Cerebellar cortex (tissue), 1 donor: Measurements from ENCODE around the gene SPRY4.
"Not testable (repeated sequence)": the region's sequence is repeated elsewhere in the genome, so short reads cannot be mapped to it uniquely, and the experiment has no call there.

Experiments
- DNase-seq: peaks from one replicate; pipeline ENCODE4 v3.0.0-alpha.2; 2015; ENCODE audit warnings: low spot score

SPRY4 gene, protein sequence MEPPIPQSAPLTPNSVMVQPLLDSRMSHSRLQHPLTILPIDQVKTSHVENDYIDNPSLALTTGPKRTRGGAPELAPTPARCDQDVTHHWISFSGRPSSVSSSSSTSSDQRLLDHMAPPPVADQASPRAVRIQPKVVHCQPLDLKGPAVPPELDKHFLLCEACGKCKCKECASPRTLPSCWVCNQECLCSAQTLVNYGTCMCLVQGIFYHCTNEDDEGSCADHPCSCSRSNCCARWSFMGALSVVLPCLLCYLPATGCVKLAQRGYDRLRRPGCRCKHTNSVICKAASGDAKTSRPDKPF

DNA sequence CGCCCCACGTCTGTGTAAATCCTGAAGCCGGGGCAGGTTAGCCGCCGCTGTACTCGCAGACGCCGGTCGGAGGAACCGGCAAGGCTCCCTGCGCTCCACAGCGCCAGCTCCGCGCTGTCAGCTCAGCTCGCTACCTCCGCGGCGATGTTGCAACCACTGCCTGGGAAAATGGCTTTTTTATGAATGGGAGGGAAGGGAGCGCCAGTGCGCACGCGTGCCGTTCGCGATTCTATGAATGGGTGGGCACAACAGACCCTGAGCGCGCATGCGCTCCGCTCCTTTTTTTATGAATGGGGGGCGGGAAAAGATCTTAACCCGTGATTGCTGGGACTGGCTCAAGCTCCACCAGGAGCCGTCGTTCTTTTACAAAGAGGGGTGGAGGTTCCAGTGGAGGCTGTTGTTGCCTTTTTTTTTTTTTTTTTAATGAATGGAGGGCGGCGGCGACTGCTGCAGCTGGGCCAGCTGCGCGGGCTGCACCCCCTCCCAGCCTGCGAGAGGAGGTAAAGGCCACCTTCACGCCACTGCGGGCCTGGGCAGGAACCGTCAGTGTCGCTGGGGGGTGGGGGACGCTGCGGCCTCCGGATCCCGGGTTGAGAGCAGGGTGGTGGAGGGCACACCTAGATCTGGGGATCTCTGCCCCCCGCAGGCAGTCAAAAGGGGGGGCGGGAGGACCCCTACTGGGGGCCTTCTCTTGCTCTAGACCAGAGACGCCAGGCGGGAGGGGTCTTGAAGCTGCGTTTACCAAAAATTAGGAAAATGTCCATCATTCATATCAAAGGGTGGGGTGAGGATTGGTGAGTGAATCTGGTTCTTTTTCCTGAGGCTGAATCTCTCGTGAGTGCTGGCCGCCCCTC lies at the start of gene SPRY4:
Gene SPRY4, minus strand, starts transcription at position 151 of the 854 bp plus-strand sequence. CDS start 9,913 bp downstream, outside the sequence.
- DNase-seq, result peak; percentile 98

DNA sequence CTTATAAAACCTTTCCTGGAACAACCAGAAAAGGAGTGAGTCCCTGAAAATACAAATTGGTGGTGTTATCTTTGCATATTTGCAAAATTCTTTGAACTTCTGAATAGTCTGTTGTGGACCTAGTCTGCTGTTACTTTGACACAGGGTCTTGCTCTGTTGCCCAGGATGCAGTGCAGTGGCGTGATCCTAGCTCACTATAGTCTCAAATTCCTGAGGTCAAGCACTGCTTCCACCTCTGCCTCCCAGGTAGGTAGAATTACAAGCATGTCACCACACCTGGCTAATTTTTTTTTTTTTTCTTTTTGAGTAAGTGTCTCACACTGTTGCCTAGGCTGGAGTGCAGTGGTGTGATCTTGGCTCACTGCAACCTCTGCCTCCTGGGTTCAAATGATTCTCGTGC lies 43.7 kb upstream of the SPRY4 start:
- DNase-seq, result no peak

DNA sequence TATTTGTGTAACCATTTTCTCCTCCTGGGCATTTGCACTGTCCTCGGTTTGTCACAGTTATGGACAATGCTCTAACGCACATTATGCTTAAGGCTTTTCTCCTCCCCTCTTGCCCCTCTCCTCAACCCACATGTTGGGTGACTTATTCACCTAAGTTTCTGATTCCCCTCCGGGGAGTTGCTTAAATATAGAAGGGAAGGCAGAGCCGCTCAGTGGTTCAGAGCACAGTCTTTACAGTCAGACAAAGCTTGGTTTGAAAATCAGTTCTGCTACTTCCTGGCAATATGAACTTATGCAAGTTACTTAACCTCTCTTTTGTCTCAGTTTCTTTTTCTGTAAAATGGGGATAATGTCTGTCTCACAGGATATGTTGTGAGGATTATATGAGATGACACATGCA lies 41.2 kb upstream of the SPRY4 start:
- DNase-seq, result no peak

DNA sequence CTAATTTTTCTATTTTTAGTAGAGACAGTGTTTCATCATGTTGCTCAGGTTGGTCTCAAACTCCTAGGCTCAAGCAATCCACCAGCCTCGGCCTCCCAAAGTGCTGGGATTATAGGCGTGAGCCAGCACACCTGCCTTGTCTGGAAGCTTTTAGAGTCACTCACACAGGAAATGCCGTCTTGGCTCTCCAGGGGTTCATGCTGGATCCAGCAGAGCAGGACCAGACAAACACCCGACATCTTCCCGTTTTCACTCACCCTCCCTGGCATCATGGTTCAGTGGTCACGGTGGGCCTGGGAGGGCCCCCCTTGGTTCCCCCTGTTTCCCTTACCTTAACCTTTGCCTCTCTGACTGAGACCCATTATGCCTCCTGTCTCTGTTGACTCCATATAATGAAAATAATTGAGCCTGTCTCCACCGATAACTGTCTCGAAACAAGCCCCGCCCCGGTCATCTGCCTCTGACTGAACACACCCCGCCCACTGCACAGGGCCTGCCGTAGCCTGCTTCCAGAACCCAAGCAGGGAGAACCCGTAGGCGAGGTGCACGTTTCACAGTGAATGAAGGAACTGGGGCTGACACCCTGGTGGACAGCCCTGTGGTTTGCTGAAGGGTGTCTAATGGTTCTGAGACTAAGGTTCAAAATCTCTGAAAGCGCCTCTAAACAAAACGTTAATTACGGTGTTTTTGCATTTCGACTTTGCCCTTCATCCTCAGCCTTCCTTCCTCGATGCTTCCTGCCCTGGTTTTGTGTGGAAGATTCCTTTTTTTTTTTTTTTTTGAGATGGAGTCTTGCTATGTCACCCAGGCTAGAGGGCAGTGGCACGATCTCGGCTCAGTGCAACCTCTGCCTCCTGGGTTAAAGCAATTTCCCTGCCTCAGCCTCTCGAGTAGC lies 39.7 kb upstream of the SPRY4 start:
- DNase-seq, result peak; percentile 93

DNA sequence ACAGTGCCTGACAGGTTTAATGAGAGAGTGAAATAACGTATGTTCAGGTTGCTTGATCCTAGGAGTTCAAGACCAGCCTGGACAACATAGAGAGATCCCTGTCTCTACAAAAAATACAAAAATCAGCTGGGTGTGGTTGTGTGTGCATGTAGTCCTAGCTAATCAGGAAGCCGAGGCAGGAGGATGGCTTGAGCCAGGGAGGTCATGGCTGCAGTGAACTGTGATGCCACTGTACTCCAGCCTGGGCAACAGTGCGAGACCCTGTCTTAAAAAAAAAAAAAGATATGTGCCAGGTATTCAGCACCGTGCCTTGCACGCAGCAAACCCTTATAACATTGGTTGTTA lies 38.8 kb upstream of the SPRY4 start:
- no peak for DNase-seq

DNA sequence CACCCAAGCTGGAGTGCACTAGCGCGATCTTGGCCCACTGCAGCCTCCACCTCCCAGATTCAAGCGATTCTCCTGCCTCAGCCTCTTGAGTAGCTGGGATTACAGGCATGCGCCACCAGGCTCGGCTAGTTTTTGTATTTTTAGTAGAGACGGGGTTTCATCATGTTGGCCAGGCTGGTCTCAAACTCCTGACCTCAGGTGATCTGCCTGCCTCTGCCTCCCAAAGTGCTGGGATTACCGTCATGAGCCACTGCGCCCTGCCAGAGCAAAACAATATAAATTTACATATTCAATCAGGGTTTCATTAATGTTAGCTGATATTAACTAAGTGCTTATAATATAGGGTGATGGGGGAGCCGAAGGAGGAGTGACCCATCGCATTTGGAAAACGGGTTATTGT lies 37.4 kb upstream of the SPRY4 start:
- DNase-seq, result not testable (repeated sequence)

DNA sequence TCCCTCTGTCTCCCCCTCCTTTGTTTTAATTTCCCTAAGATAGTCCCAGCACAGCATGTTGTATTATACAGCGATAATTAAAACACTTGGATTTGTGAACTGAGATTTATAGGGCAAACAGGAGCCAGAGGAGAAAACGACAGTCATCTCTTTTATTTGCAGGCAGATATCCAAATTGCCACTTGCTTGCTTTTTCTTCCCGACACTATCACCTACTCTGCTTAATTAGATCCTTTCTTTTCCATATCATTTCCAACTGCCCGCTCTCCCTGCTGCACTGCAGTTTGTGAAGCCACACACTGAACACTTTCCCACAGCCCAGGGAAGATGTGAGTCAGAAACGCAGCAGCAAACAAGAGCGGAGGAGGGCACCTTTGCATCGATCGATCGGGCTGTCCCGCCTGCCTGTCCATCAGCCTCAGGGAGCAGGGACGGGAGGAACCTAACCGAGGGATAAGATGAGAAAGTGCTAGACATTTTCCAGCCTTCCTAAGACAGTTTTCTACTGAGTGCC lies 35.8 kb upstream of the SPRY4 start:
- DNase-seq, result peak; percentile 43

DNA sequence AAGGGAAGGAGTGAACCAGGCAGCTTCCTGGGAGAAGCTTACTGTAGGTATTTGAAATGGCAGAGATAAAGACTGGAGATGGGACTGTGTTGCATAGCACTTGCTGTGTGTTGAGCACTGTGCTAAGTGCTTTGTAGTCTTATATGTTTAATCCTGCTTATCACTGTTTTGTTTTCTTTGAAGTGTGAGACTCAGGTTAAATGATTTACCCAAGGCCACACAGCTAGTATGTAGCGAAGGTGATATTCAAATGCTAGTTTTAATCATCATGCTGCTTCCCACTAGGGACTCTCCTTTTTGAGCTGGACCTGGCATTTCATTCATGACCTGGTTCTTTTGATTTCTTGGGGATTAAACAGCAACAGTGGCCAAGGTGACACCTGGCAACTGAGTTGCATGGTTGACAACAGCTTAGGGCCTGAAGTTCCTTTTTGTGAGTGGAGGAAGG lies 35.3 kb upstream of the SPRY4 start:
- peak; percentile 17 for DNase-seq

DNA sequence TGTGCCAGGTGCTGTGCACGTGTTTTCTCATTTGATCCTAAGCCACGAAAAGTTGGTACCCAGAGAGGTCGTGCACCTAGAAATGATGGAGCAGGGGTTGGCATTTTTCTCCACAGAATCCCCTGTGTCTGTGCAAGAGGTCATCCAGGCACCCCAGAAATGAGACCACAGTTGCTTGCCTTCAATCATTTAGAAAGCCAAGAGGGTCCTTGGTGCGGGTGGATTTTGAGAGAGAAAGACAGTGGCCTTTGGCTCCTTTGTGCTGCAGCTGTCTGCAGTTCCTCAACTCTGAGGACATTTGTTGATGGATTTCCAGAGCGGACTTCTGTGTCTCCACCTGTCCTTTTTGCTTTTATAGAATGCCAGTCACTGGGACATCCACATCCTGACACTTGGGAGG lies 33.8 kb upstream of the SPRY4 start:
- DNase-seq, result no peak

DNA sequence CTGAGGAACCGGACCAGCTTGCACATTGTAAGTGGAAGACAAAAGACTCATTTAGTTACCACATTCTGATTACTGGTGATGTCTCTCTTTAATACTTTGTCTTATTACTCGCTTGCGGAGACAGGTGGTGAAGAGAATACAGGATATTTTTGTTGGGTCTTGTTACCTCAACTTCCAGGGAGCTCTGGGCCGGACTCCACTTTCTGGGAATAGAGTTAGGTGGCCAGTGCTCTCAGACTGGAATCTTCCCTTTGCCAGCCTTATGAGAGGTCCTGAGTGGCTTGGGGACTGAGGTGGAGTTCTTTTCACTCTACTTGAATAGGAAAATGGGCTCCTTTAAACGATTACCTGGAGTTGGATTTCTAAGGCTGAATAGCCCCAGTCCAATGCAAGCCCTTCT lies 33.3 kb upstream of the SPRY4 start:
- DNase-seq, result peak; percentile 34

DNA sequence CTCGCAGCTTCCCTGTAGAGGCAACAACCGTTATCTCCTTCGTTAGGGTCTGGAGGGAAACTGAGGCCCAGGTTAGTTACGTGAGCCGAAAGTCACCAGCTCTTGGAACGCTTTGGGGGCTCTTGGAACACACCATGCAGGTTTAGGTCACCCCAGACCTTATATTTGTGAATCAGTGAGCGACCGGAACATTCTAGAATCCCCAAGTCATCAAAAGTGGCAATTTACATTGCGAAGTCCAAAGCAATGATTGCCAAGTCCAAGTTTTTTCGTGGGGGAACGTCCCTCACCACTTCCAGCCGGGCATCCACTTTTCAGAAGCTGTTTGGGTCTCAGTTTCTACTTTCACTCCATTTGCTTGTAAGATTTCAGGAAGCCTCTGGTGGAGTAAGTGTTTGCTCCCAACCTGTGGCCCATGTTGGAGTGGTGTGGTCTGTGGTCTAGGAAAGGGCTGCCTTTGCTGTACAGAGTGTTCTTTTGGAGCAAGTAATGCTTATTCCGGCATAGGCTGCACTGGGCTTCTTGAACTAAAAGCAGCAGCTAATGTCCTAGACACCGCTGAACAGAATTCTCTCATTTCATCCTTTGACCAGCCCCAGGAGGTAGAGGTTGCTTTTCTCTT lies 32.8 kb upstream of the SPRY4 start:
- peak; percentile 51 for DNase-seq

DNA sequence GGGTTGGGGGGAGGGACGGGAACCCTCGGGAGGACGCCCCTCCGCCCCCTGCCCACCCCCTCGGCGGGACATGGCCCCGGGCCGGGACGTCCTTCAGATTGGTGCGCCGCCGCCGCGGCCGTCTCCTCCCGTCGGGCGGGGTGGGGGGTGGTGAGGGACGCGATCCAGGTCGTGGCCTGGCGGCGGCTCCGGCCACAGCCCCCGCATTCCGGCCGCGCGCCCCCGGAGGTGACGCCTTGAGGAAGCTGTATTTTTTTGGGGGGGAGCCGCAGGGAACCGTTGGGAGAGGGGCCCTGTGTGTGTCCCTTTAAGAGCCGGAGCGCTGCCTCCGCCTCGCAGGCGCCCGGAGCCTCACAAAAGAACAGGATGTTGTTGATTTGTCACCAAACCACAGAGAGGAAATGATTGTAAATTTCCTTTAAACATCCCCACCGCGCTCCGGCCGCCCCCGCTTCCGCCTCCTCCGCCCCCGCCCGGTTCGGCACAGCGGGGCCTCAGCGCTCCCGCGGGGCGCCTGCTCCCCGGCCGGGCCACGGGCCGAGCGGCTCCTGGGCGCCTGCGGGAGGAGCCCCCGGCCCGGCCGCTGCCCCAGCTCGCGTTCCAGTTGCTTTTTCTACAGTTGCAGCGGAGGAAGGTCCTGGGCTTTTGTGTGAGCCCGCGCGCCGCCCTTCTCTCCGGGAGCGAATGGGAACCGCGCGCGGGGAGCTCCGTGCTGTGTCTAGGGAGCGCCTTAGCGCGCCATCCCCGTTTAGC lies 32.1 kb upstream of the SPRY4 start:
- peak; percentile 89 for DNase-seq

DNA sequence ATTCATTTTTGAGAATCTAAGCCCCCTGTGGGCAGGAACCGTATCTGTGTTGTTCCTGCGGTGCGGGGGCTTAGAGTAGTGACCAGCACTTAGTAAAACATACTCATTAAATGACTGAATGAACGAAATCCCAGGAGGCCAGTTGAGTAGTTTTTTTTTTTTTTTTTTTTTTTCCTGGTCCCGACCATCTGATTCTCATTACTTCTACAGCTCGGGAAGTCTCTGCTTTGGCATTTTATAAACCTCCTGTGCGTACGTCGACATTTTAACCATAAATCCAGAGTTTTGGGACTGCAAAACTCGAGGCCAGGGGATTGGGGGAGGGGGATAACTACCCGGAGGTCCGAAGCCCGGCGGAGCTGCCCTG lies 31.5 kb upstream of the SPRY4 start:
- peak; percentile 58 for DNase-seq

DNA sequence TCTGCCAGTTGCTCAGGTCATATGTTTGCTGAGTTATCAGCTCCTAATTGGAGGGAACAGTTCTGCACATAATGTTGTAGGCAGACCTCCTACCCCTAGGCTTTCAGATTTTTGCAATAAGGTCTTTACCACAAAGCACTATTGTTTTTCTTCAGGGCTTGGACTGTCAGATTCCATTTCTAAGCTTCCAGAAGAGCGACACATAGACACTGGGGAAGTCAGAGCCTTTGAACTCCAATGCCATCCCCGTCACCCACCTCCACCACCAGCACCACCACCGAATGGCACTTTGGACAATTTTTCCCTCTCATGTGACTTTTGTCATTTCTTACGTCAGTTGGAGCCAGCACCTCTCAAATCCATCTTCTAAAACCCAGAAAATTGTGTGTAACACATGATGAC lies 28.3 kb upstream of the SPRY4 start:
- peak; percentile 30 for DNase-seq

DNA sequence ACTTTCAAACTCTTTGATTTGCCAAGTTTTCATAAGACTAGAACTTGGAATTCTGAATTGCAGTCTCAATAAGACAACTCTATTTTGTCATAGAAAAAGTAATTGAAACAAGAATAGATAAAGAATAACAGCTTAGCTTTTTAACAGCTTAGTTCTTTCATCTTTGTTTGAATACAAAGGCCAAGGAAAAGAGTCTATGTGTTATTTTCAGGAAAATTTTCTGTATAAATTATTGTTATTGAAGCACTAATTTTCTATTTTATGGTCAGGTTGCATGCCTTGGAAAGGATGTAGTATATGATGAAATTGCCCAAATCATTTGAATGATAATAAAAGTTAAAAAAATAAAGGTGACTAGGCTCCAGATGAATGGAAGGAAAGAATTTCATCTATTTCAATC lies 25.2 kb upstream of the SPRY4 start:
- no peak for DNase-seq

DNA sequence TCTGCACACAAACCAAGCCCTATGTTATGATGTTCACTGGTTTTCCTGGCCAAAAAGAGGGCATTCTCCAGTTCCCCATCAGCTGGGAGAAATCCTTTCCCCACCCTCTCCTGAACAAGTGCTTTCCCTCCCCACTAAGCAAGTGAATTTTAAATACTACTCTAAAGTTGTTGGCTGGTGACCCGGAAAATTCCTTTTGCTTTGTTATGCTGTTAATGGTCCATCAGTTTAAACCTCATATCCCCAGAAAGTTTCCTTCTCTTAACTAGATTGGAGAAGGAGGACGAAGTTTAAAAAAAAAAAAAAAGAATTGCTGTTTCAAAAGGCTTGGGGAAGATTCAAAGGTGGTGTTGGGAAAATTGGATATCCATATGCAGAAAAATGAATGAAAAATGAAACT lies 21.9 kb upstream of the SPRY4 start:
- DNase-seq, result no peak

DNA sequence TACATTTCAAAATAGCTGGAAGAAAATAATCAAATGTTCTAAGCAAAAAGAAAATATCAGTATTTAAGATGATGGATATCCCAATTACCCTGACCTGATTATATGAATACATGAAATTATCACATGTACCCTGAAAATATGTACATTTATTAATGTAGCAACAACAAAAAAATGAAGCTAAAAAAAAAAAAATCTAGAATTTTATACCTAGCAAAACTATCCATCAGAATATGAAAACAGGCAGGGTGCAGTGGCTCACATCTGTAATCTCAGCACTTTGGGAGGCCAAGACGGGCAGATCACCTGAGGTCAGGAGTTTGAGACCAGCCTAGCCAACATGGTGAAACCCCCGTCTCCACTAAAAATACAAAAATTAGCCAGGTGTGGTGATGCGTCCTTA lies 20.1 kb upstream of the SPRY4 start:
- DNase-seq, result not testable (repeated sequence)

DNA sequence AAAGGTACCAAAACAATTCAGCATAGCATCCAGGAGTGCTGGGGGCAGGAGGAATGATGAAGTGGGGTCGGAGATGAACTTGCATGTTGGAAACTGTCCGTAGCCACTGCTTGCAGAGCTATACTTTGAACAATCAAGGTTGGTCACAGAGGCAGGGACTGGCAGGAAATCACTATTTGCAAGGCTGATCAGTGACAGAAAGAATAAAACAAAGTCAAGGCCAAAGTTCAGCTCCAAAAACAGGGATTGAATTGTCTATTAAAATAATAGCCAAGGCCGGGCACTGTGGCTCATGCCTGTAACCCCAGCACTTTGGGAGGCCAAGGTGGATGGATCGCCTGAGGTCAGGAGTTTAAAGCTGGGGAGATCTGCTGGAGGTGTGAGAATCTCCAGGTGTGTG lies 18.7 kb upstream of the SPRY4 start:
- DNase-seq, result no peak

DNA sequence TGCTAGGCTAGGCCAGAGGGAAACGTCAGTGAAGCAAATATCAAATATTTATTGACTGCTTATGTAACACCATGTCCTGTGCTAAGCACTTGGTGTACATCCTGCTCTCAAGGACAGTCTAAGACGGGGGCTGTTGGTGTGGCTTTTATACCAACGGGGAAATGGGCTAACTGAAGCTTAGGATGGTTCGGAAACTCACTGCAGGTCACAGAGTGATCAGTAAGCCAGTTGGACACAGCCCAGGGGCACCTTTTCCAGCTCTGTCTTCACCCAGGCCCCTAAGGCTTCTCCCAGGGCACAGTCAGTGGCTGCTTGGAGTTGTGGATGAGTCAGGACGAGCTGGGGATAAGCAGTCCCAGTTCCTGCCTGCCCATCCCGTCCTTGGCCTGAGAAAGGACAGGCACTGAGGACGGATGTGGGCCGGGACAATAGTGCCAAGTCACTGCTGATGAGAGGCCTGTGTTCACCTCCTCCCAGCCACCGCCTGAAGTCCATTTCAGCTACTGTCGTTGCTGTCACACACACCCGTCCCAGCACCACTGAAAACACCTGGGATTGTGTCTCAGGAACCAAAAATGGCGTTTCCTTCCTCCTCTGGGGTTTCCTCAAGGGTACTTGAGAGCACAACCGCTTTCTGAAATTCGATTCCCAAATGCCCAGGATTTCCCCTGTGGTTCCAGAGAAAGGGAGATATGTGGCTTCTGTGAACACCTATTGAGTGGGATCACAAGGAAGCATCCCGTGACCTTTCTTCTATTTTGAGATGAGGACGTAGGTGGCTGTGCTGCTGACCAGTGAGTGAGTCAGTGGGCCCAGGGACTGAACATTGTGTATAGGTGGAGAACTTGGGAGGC lies 17.5 kb upstream of the SPRY4 start:
- DNase-seq, result no peak

DNA sequence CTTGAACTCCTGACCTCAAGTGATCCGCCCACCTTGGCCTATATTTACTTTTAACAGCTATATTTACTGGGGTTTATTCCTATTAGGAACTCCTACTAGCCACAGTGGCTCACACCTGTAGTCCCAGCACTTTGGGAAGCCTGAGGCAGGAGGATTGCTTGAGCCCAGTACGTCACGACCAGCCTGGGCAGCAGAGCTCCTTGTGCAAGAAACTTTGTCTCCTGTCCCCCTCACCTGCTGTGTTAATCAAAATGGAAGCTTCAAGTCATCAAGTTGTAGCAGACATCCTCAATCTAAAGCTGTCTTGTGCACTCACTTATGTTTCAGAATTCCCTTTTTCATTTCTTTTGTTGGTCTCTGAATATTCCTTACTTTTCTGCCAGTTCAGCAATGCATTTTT lies 15.0 kb upstream of the SPRY4 start:
- DNase-seq, result no peak
